Stimulated activated CD4-positive, alpha-beta T cell treated with anti-CD3 and anti-CD28 coated beads, Interleukin-2, amount 100 ng/mL, for 24 hours (primary cell): Measurements from ENCODE around the gene BTNL3.
A peak's percentile ranks its signal among the peaks of the same experiment; 100 is the strongest.

Source experiments
- DNase-seq, 2 donors: peaks; one replicate each; pipeline ENCODE4 v3.0.0-alpha.2; 2020

Gene BTNL3

GRCh38 chr5:181050016-181050415 lies 61.4 kb downstream of the BTNL3 start:
- DNase-seq = no peak

GRCh38 chr5:181051841-181052671 lies 63.4 kb downstream of the BTNL3 start:
- no peak for DNase-seq

- DNase-seq = peak in 1 of 2 donors; percentile 34
These were observed 64.2 kb downstream of the BTNL3 start for GRCh38 chr5:181052672-181053487.

- DNase-seq = peak in 1 of 2 donors; percentile 10
These were observed 65.0 kb downstream of the BTNL3 start for GRCh38 chr5:181053488-181054121.

GRCh38 chr5:181054138-181054537 lies 65.5 kb downstream of the BTNL3 start:
- no peak for DNase-seq

- DNase-seq = no peak
These were observed 66.3 kb downstream of the BTNL3 start for GRCh38 chr5:181054871-181055459.
